Stimulated activated naive CD4-positive, alpha-beta T cell (primary cell): ENCODE data around the gene SPPL3.

Experiments used
- DNase-seq, 6 experiments: peaks; one replicate each; lab custom pipeline; 2025; lab: John Stamatoyannopoulos, UW

Gene SPPL3

GRCh38 chr12:120722784-120723183, 181.4 kb downstream of the SPPL3 start:
- DNase-seq: no peak

- no peak for DNase-seq
Observed at GRCh38 chr12:120721866-120722265, 182.3 kb downstream of the SPPL3 start.

- no peak for DNase-seq
Observed at GRCh38 chr12:120720987-120721801, 183.0 kb downstream of the SPPL3 start.

- DNase-seq: no peak
Observed at GRCh38 chr12:120720234-120720986, 183.7 kb downstream of the SPPL3 start.

- no peak for DNase-seq
Observed at GRCh38 chr12:120719496-120720233, 184.5 kb downstream of the SPPL3 start.

GRCh38 chr12:120719072-120719471, 185.1 kb downstream of the SPPL3 start:
- no peak for DNase-seq

GRCh38 chr12:120718055-120718454, 186.1 kb downstream of the SPPL3 start:
- DNase-seq: no peak

- peak; percentile 23 to 82 (median 64) for DNase-seq
Observed at GRCh38 chr12:120713861-120714482, 190.2 kb downstream of the SPPL3 start.

GRCh38 chr12:120712610-120713009, 191.5 kb downstream of the SPPL3 start:
- no peak for DNase-seq
